Nucleus accumbens (tissue), 56 donors: ENCODE data around the gene TFCP2L1.
A peak's percentile ranks its signal among the peaks of the same experiment; 100 is the strongest.
"Not testable (repeated sequence)": the region's sequence is repeated elsewhere in the genome, so short reads cannot be mapped to it uniquely, and the experiment has no call there.

Experiments
- DNase-seq, 56 donors: peaks; one replicate each; lab custom pipeline; 2025; lab: John Stamatoyannopoulos, UW

TFCP2L1 gene

GRCh38 chr2:121231385-121232000 is 53.5 kb downstream of the TFCP2L1 start:
- DNase-seq: no peak

GRCh38 chr2:121228521-121228920 is 56.5 kb downstream of the TFCP2L1 start:
- DNase-seq: no peak

GRCh38 chr2:121227381-121228144 is 57.4 kb downstream of the TFCP2L1 start:
- DNase-seq: peak in 23 of 56 donors; percentile 4 to 60 (median 31)

GRCh38 chr2:121225681-121226080 is 59.3 kb downstream of the TFCP2L1 start:
- DNase-seq: not testable (repeated sequence)

GRCh38 chr2:121220995-121221394 is 64.0 kb downstream of the TFCP2L1 start:
- DNase-seq: no peak

- DNase-seq: no peak
Measured at GRCh38 chr2:121219866-121220265, 65.1 kb downstream of the TFCP2L1 start.

GRCh38 chr2:121218386-121218938 is 66.5 kb downstream of the TFCP2L1 start:
- DNase-seq: no peak

GRCh38 chr2:121217627-121218026 is 67.4 kb downstream of the TFCP2L1 start:
- DNase-seq: no peak

GRCh38 chr2:121214296-121214695 is 70.7 kb downstream of the TFCP2L1 start:
- DNase-seq: no peak

GRCh38 chr2:121213386-121213785 is 71.6 kb downstream of the TFCP2L1 start:
- DNase-seq: no peak

- no peak for DNase-seq
Measured at GRCh38 chr2:121212661-121213325, 72.2 kb downstream of the TFCP2L1 start.

GRCh38 chr2:121211689-121212151 is 73.3 kb downstream of the TFCP2L1 start:
- no peak for DNase-seq

GRCh38 chr2:121211251-121211650 is 73.8 kb downstream of the TFCP2L1 start:
- no peak for DNase-seq

GRCh38 chr2:121210691-121211090 is 74.3 kb downstream of the TFCP2L1 start:
- DNase-seq: no peak

GRCh38 chr2:121209014-121209610 is 75.9 kb downstream of the TFCP2L1 start:
- DNase-seq: no peak

- no peak for DNase-seq
Measured at GRCh38 chr2:121207494-121207893, 77.5 kb downstream of the TFCP2L1 start.

- peak in 5 of 56 donors; percentile 6 to 57 (median 8) for DNase-seq
Measured at GRCh38 chr2:121205321-121205942, 79.6 kb downstream of the TFCP2L1 start.

- DNase-seq: no peak
Measured at GRCh38 chr2:121203591-121204249, 81.3 kb downstream of the TFCP2L1 start.

- DNase-seq: no peak
Measured at GRCh38 chr2:121202541-121203310, 82.3 kb downstream of the TFCP2L1 start.
